Smooth muscle cell (in vitro differentiated cells): Measurements from ENCODE around the gene IL11RA. TPM values are rescaled to one million over a fixed set of nuclear protein-coding genes. Genes with fewer than 3 reads are reported as not detected.

Source experiments
- DNase-seq: peaks from one replicate; lab custom pipeline; 2025; ENCODE audit not compliant: unreplicated experiment; lab: John Stamatoyannopoulos, UW
- H2AFZ ChIP-seq: fragments of 200-600 bp; sonication (generic); 2 replicates; pipeline ENCODE4 v1.6.0; 2016; ENCODE audit warnings: antibody characterized with exemption, low read depth, mild to moderate bottlenecking
- H3F3A ChIP-seq: fragments of 200-600 bp; sonication (generic); 2 replicates; pipeline ENCODE4 v1.6.0; 2017; ENCODE audit warnings: antibody characterized with exemption, low read depth
- H3K27ac ChIP-seq: fragments of 200-600 bp; sonication (generic); 2 replicates; pipeline ENCODE4 v1.5.1; 2016; ENCODE audit warnings: low read depth, mild to moderate bottlenecking
- H3K27me3 ChIP-seq: fragments of 200-600 bp; sonication (generic); 2 replicates; pipeline ENCODE4 v1.6.1; 2016; ENCODE audit warnings: low read depth, mild to moderate bottlenecking
- H3K36me3 ChIP-seq: fragments of 200-600 bp; sonication (generic); 2 replicates; pipeline ENCODE4 v1.5.1; 2016; ENCODE audit warnings: low read depth
- H3K4me1 ChIP-seq: fragments of 200-600 bp; sonication (generic); 2 replicates; pipeline ENCODE4 v1.5.1; 2016; ENCODE audit warnings: low read depth
- H3K4me2 ChIP-seq: fragments of 200-600 bp; sonication (generic); 2 replicates; pipeline ENCODE4 v1.6.0; 2016; ENCODE audit warnings: mild to moderate bottlenecking
- H3K4me3 ChIP-seq: fragments of 200-600 bp; sonication (generic); 2 replicates; pipeline ENCODE4 v1.5.1; 2016; ENCODE audit warnings: mild to moderate bottlenecking
- H3K79me2 ChIP-seq: fragments of 200-600 bp; sonication (generic); 2 replicates; pipeline ENCODE4 v1.6.0; 2016; ENCODE audit warnings: low read depth, mild to moderate bottlenecking
- H3K9ac ChIP-seq: fragments of 200-600 bp; sonication (generic); 2 replicates; pipeline ENCODE4 v1.6.0; 2016; ENCODE audit warnings: low read depth
- H3K9me3 ChIP-seq: fragments of 200-600 bp; sonication (generic); replicated peaks from 2 replicates; pipeline ENCODE4 v1.5.1; 2016; ENCODE audit warnings: low read depth
- H4K20me1 ChIP-seq: fragments of 200-600 bp; sonication (generic); 2 replicates; pipeline ENCODE4 v1.6.0; 2016; ENCODE audit warnings: low read depth
- WGBS: methylation state at CpG from one replicate; pipeline ENCODE4 v1.1.7; 2016; ENCODE audit warnings: low lambda C conversion rate; 5-methylcytosine and 5-hydroxymethylcytosine counted together
- polyA plus RNA-seq: library from polyadenylated mRNA; unstranded; fragments of >200 nt; fragmentation: Nextera tagmentation; extraction: Ambion mirVana; gene quantifications from 2 replicates; pipeline ENCODE4 v1.2.1, GENCODE V29; 2016
- total RNA-seq: library from RNA; depleted of rRNA; stranded (reverse); fragments of >200 nt; gene quantifications from 2 replicates; pipeline ENCODE4 v1.2.3, GENCODE V29; 2014
- TF ChIP-seq, protein P1 (sequence below): fragments of 200-600 bp; sonication (generic); IDR thresholded peaks from 2 replicates; pipeline ENCODE4 v1.5.1; 2017; ENCODE audit warnings: borderline replicate concordance, mild to moderate bottlenecking, antibody characterized with exemption; ENCODE audit not compliant: insufficient read depth, poor library complexity, severe bottlenecking

The IL11RA gene
- total and polyA plus RNA-seq, 2 experiments from 2014 or later: 44.5 to 99.8 TPM

DNA sequence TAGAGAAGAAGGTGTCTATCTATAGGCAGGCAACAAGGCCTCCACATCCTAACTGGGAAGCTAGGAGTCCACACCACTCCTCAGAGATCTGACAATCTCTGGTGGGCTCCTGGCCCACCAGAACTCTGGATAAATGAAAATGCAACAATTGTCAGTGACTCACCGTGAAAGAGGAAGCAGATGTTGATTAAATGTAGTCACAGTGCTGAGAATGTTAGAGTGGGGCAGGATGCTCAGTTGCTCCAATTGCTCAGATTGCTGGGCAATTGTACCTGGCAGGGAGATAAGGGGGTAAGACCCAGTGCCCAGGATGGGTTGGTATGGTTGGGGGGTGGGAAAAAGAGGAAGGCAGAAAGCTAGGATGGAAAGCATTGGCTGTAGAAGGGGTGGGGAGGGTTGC, 34.7 kb downstream of the IL11RA start:
- Histone ChIP-seq H2AFZ (no peak overlapping the region), H3F3A (no peaks in the 10 kb centered on the region), H3K27ac (no peak overlapping the region), H3K36me3 (no peaks in the 10 kb centered on the region), H3K9me3 (no peaks in the 10 kb centered on the region), H3K4me1 (no peaks in the 10 kb centered on the region), H4K20me1 (no peaks in the 10 kb centered on the region), H3K4me2 (no peak overlapping the region), H3K27me3 (no peaks in the 10 kb centered on the region), H3K79me2 (no peaks in the 10 kb centered on the region), H3K4me3 (no peak overlapping the region), H3K9ac (no peak overlapping the region)
- TF ChIP-seq, protein P1, sequence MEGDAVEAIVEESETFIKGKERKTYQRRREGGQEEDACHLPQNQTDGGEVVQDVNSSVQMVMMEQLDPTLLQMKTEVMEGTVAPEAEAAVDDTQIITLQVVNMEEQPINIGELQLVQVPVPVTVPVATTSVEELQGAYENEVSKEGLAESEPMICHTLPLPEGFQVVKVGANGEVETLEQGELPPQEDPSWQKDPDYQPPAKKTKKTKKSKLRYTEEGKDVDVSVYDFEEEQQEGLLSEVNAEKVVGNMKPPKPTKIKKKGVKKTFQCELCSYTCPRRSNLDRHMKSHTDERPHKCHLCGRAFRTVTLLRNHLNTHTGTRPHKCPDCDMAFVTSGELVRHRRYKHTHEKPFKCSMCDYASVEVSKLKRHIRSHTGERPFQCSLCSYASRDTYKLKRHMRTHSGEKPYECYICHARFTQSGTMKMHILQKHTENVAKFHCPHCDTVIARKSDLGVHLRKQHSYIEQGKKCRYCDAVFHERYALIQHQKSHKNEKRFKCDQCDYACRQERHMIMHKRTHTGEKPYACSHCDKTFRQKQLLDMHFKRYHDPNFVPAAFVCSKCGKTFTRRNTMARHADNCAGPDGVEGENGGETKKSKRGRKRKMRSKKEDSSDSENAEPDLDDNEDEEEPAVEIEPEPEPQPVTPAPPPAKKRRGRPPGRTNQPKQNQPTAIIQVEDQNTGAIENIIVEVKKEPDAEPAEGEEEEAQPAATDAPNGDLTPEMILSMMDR: no peak
- DNase-seq: no peak
- 92% methylated on average over 1 of the region's 1 CpG for WGBS

DNA sequence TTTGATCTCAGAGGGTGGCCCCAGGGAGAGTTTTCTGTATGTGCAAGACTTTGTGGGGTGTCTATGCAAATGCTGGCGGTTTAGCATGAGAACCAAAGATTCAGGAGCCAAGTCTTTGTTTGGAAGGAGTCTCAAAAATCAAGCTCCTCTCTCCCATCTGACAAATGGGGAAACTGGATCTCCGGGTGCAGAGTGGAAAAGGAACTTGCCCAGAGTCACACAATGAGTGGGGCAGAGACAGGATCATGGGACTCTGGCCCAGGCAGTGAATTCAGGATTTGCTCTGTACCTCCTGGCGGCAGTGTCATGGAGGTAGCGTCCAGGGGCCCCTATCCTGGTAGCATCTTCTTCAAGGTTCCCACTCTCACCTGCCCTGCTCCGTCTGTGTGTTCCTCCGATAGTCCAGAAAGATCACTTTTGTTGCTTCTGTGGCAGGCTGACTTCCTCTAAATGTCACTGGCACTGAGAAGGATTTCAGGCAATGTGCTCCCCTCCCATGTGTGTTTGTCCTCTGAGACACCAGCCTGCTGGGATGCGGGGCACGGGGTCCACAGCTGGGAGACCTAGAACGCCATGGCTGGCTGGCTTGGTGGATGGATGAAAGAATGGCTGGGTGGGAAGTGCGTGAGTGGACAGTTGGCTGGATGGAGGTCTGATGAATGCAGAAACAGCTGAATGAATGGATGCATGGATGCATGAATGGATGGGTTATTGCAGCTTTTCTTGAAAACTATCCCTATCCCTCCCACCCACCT, 35.5 kb downstream of the IL11RA start:
- Histone ChIP-seq H3K4me3 (no peak overlapping the region), H3K4me2 (no peak overlapping the region), H4K20me1 (no peaks in the 10 kb centered on the region), H3F3A (no peaks in the 10 kb centered on the region), H3K4me1 (no peaks in the 10 kb centered on the region), H3K9ac (no peak overlapping the region), H3K36me3 (no peaks in the 10 kb centered on the region), H3K27me3 (no peaks in the 10 kb centered on the region), H3K79me2 (no peaks in the 10 kb centered on the region), H3K9me3 (no peaks in the 10 kb centered on the region), H2AFZ (no peak overlapping the region), H3K27ac (no peak overlapping the region)
- DNase-seq: no peak
- TF ChIP-seq, protein P1: no peak
- 94% methylated on average over 10 of the region's 10 CpGs for WGBS

DNA sequence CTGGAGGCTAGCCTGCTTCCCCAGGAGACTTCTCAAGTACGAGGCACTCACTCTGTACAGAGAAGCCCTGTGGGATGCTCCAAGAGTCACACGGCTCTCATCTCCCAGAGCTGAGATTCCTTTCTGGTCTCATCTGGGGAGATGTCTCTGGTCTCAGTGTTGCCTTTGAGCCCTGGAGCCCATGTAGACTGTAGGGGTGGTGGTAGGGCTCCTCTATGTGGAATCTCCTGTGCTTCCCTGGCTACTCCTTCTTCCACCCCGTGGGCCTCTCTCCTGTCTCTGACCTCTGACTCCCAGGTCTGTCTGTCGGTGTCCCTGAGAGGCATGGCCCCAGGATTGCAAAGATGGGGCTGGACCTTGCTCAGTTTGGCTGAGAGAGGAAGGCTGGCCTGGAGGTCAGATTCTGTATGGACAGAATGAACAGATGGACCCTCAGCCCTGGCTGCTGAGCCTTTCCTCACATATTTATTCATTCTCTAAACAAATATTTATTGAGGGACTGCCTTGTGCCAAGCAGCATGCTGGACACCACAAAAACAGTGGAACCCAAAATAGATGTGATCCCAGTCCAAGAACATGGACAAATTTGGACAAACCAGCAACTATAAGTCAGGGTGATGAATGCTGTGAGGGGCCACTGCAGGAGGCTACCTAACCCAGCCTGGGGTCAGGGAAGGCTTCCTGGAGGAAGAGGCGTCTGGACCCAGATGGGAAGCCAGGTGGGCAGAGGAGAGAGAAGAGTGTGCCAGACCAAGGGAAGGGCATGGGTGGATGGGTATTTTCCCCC, 36.5 kb downstream of the IL11RA start:
- H3K79me2 ChIP-seq: no peaks in the 10 kb centered on the region
- 94% methylated on average over 5 of the region's 5 CpGs for WGBS
- no peak for DNase-seq

More for the DNA sequence above, 36.5 kb downstream of the IL11RA start:
- Histone ChIP-seq H3F3A (no peaks in the 10 kb centered on the region), H3K4me1 (no peaks in the 10 kb centered on the region), H3K27me3 (no peaks in the 10 kb centered on the region), H2AFZ (no peak overlapping the region), H3K27ac (no peak overlapping the region), H3K4me3 (no peak overlapping the region), H3K9me3 (no peaks in the 10 kb centered on the region), H3K9ac (no peak overlapping the region), H3K4me2 (no peak overlapping the region), H3K36me3 (no peaks in the 10 kb centered on the region), H4K20me1 (no peaks in the 10 kb centered on the region)
- TF ChIP-seq, protein P1: no peak
